Activated T-cell treated with anti-CD3 and anti-CD28 coated beads, Interleukin-2, amount 50 U/mL, for 24 hours (primary cell): ENCODE data around the gene MUC7.

Experiments
- DNase-seq: peaks from one replicate; pipeline ENCODE4 v3.0.0-alpha.2; 2020
- H3K27ac Mint-ChIP-seq: 2 replicates; pipeline ENCODE4 v1.8.0; 2020; ENCODE audit warnings: mild to moderate bottlenecking, mixed read lengths
- H3K27me3 Mint-ChIP-seq: 2 replicates; pipeline ENCODE4 v1.8.0; 2020; ENCODE audit warnings: mixed read lengths
- H3K36me3 Mint-ChIP-seq: 2 replicates; pipeline ENCODE4 v1.8.0; 2020; ENCODE audit warnings: low read depth, mixed read lengths
- H3K4me1 Mint-ChIP-seq: 2 replicates; pipeline ENCODE4 v1.8.0; 2020; ENCODE audit warnings: low read depth, mixed read lengths
- H3K4me3 Mint-ChIP-seq: 2 replicates; pipeline ENCODE4 v1.8.0; 2020; ENCODE audit warnings: mild to moderate bottlenecking, moderate library complexity, mixed read lengths
- H3K9me3 Mint-ChIP-seq: 2 replicates; pipeline ENCODE4 v1.8.0; 2020; ENCODE audit warnings: mixed read lengths

The MUC7 gene

GRCh38 chr4:70511365-70511764 lies 39.4 kb downstream of the MUC7 start:
- H3K4me3 Mint-ChIP-seq: no peak overlapping the region
- H3K36me3 Mint-ChIP-seq: no peaks in the 10 kb centered on the region
- no peak for DNase-seq
- no peak overlapping the region for H3K27ac Mint-ChIP-seq
- H3K9me3 Mint-ChIP-seq: no peaks in the 10 kb centered on the region
- peaks cover 7% of the 10 kb centered on the region for H3K27me3 Mint-ChIP-seq
- H3K4me1 Mint-ChIP-seq: no peaks in the 10 kb centered on the region

GRCh38 chr4:70515367-70516250 lies 43.6 kb downstream of the MUC7 start:
- Mint-ChIP-seq H3K4me3 (no peak overlapping the region), H3K36me3 (no peaks in the 10 kb centered on the region), H3K9me3 (no peaks in the 10 kb centered on the region), H3K27ac (no peak overlapping the region), H3K27me3 (peaks cover 7% of the 10 kb centered on the region), H3K4me1 (no peaks in the 10 kb centered on the region)
- DNase-seq: no peak

GRCh38 chr4:70518269-70518668 lies 46.3 kb downstream of the MUC7 start, which contains the start of gene AMTN:
AMTN (plus strand) TSS chr4:70518569; CDS start chr4:70518778, 209 bp downstream.
- no peaks in the 10 kb centered on the region for H3K36me3 Mint-ChIP-seq
- H3K9me3 Mint-ChIP-seq: no peaks in the 10 kb centered on the region
- no peak within 1 kb of the TSS for H3K4me3 Mint-ChIP-seq

GRCh38 chr4:70518716-70519115 lies 46.7 kb downstream of the MUC7 start:
- H3K4me1 Mint-ChIP-seq: no peaks in the 10 kb centered on the region
- H3K27ac Mint-ChIP-seq: no peak overlapping the region
- no peak overlapping the region for H3K4me3 Mint-ChIP-seq
- DNase-seq: no peak
- H3K27me3 Mint-ChIP-seq: no peaks in the 10 kb centered on the region
- H3K9me3 Mint-ChIP-seq: no peaks in the 10 kb centered on the region
- H3K36me3 Mint-ChIP-seq: no peaks in the 10 kb centered on the region

More at GRCh38 chr4:70518269-70518668, 46.3 kb downstream of the MUC7 start, which contains the start of gene AMTN:
- Mint-ChIP-seq H3K27me3 (peaks cover 3% of the 10 kb centered on the region), H3K4me1 (no peaks in the 10 kb centered on the region), H3K27ac (no peak within 1 kb of the TSS)
- no peak for DNase-seq

- Mint-ChIP-seq H3K4me3 (no peak overlapping the region), H3K36me3 (no peaks in the 10 kb centered on the region), H3K27me3 (peaks cover 10% of the 10 kb centered on the region), H3K4me1 (no peaks in the 10 kb centered on the region), H3K27ac (no peak overlapping the region), H3K9me3 (no peaks in the 10 kb centered on the region)
- DNase-seq: no peak
Observed at GRCh38 chr4:70522626-70523025, 50.6 kb downstream of the MUC7 start.

- Mint-ChIP-seq H3K9me3 (no peaks in the 10 kb centered on the region), H3K4me1 (no peaks in the 10 kb centered on the region), H3K4me3 (no peak overlapping the region)
Observed at GRCh38 chr4:70530997-70531396, 59.0 kb downstream of the MUC7 start.

GRCh38 chr4:70531981-70532380 lies 60.0 kb downstream of the MUC7 start:
- Mint-ChIP-seq H3K4me3 (no peak overlapping the region), H3K27ac (no peak overlapping the region), H3K27me3 (peaks cover 19% of the 10 kb centered on the region), H3K4me1 (no peaks in the 10 kb centered on the region), H3K9me3 (no peaks in the 10 kb centered on the region), H3K36me3 (no peaks in the 10 kb centered on the region)
- DNase-seq: no peak

More at GRCh38 chr4:70530997-70531396, 59.0 kb downstream of the MUC7 start:
- no peak for DNase-seq
- Mint-ChIP-seq H3K36me3 (no peaks in the 10 kb centered on the region), H3K27me3 (peaks cover 25% of the 10 kb centered on the region), H3K27ac (no peak overlapping the region)
